GM12878 (cell line): ENCODE measurements around the gene UGGT2. TPM values are rescaled to one million over a fixed set of nuclear protein-coding genes. Genes with fewer than 3 reads are reported as not detected.

Source experiments
- ATAC-seq: fragments of 200-7000 bp; cut with Tn5 transposase; 3 replicates; pipeline ENCODE4 v1.9.1; 2020; ENCODE audit warnings: mild to moderate bottlenecking, moderate library complexity
- BruUV-seq: library from RNA; stranded (reverse); fragments of 400-500 nt; replicated peaks from 2 replicates; lab custom pipeline; 2021; lab: Mats Ljungman, UMichigan
- CTCF ChIA-PET: fragments of 300-600 bp; sonication (Branson Sonifier 250); formaldehyde crosslinking; extraction: SDS; loops from one replicate; lab custom pipeline; 2021; ENCODE audit warnings: inconsistent platforms; lab: Yijun Ruan, JAX
- POLR2A ChIA-PET: fragments of 350-600 bp; formaldehyde crosslinking; extraction: SDS; loops from one replicate; lab custom pipeline; 2021; ENCODE audit warnings: inconsistent platforms; lab: Charles Lee
- RAD21 ChIA-PET: fragments of 300-600 bp; sonication (Branson Sonifier 250); formaldehyde crosslinking; loops from one replicate; lab custom pipeline; 2023; ENCODE audit warnings: antibody characterized with exemption; ENCODE audit not compliant: unreplicated experiment; lab: Charles Lee
- SMC1A ChIA-PET: fragments of 300-600 bp; sonication (Branson Sonifier 250); formaldehyde crosslinking; loops from one replicate; lab custom pipeline; 2023; ENCODE audit not compliant: unreplicated experiment, uncharacterized antibody; lab: Charles Lee
- DNase-seq: peaks from one replicate; pipeline ENCODE4 v3.0.0-alpha.2; 2011; ENCODE audit warnings: low read depth, low spot score
- FAIRE-seq: peaks from 3 replicates; lab custom pipeline; 2011; peaks lifted over from hg19 to GRCh38; lab: Jason Lieb, UNC
- H2AFZ ChIP-seq: 2 replicates; pipeline ENCODE4 v1.6.0; 2011; ENCODE audit warnings: low read depth, low read length, control low read depth; ENCODE audit not compliant: control insufficient read depth
- H3K27ac ChIP-seq: 2 replicates; pipeline ENCODE4 v1.5.1; 2011; ENCODE audit warnings: control low read depth; ENCODE audit not compliant: control insufficient read depth, insufficient read depth
- H3K27me3 ChIP-seq, 2 experiments: replicated peaks in 1 of 2; 2 replicates each; pipeline versions ENCODE4 v1.6.0 to v1.6.1; 2011; ENCODE audit warnings: low read length in 1 of 2; ENCODE audit not compliant: control insufficient read depth in 2 of 2, insufficient read depth in 2 of 2
- H3K36me3 ChIP-seq, 2 experiments: 2 replicates each; pipeline ENCODE4 v1.5.1; 2011; ENCODE audit warnings: low read length in 1 of 2; ENCODE audit not compliant: control insufficient read depth in 2 of 2, insufficient read depth in 2 of 2
- H3K4me1 ChIP-seq: 2 replicates; pipeline ENCODE4 v1.6.1; 2011; ENCODE audit warnings: mild to moderate bottlenecking, low read length, moderate library complexity, mixed read lengths; ENCODE audit not compliant: control insufficient read depth, insufficient read depth
- H3K4me2 ChIP-seq: 2 replicates; pipeline ENCODE4 v1.6.0; 2011; ENCODE audit warnings: control low read depth; ENCODE audit not compliant: control insufficient read depth, insufficient read depth
- H3K4me3 ChIP-seq: fragments of 200-600 bp; sonication (generic); 2 replicates; pipeline ENCODE4 v1.5.1; 2016
- H3K79me2 ChIP-seq: 2 replicates; pipeline ENCODE4 v1.6.0; 2011; ENCODE audit warnings: low read length; ENCODE audit not compliant: control insufficient read depth, insufficient read depth
- H3K9ac ChIP-seq: 2 replicates; pipeline ENCODE4 v1.8.0; 2011; ENCODE audit warnings: low read length, control low read depth, mixed read lengths; ENCODE audit not compliant: control insufficient read depth, insufficient read depth
- H3K9me3 ChIP-seq: replicated peaks from 3 replicates; pipeline ENCODE4 v1.5.1; 2011; ENCODE audit warnings: mild to moderate bottlenecking, low read length; ENCODE audit not compliant: control insufficient read depth, insufficient read depth
- H4K20me1 ChIP-seq: 2 replicates; pipeline ENCODE4 v1.6.0; 2011; ENCODE audit not compliant: control insufficient read depth, insufficient read depth
- NFYB ChIP-seq: IDR thresholded peaks from 2 replicates; pipeline ENCODE4 v1.6.1; 2011; ENCODE audit warnings: low read depth, mild to moderate bottlenecking, low read length, improper control_type of control experiment, moderate library complexity; ENCODE audit not compliant: insufficient read depth
- ZBTB4 ChIP-seq: fragments of 450-650 bp; formaldehyde crosslinking; IDR thresholded peaks from 2 replicates; pipeline ENCODE4 v1.4.0; 2022; ENCODE audit warnings: mild to moderate bottlenecking, moderate library complexity
- WGBS: methylation state at CpG from one replicate; pipeline ENCODE4 v1.1.6; 2016; ENCODE audit warnings: low lambda C conversion rate; ENCODE audit not compliant: insufficient replicate concordance, insufficient coverage; ENCODE audit errors: missing lambda C conversion rate; 5-methylcytosine and 5-hydroxymethylcytosine counted together
- in situ Hi-C: fragments of 300-500 bp; cut with MboI; formaldehyde crosslinking; loops from 9 replicates; pipeline ENCODE4 v1.14.3; 2018; ENCODE audit warnings: mixed read lengths
- intact Hi-C: fragments of 100-400 bp; cut with micrococcal nuclease; formaldehyde crosslinking; loops from one replicate; pipeline ENCODE4 v1.14.2; 2022; ENCODE audit not compliant: unreplicated experiment
- polyA plus RNA-seq, 11 experiments: library from polyadenylated mRNA; depleted of rRNA in 4 of 11; unstranded in 6 of 11; stranded (reverse) in 5 of 11; fragments of >200 nt; fragmentation: Nextera tagmentation in 4 of 11; fragmentation: Illumina TruSeq in 1 of 11; extraction: Ambion mirVana in 4 of 11; extraction: Trizol in 1 of 11; gene quantifications; 1 replicate in 1 of 11; 2 replicates in 10 of 11; pipeline versions ENCODE4 v1.2.1 to v1.2.3, GENCODE V29; 2011 to 2016; ENCODE audit warnings: inconsistent platforms in 2 of 11, missing spikeins in 2 of 11, low read depth in 1 of 11
- total RNA-seq, 4 experiments: library from RNA; depleted of rRNA in 3 of 4; stranded (reverse); fragments of >200 nt in 3 of 4; fragmentation: Illumina TruSeq in 1 of 4; extraction: Trizol in 1 of 4; gene quantifications; 2 replicates each; pipeline versions ENCODE4 v1.2.1 to v1.2.3, GENCODE V29; 2013 to 2021

UGGT2 gene
- total and polyA plus RNA-seq, 10 of the 15 experiments (the other 5 are each of a cell fraction or from before 2014, with no cell fraction given) = 4.9 to 29.0 (median 17.3) TPM

- Histone ChIP-seq H3K79me2 (no peaks in the 10 kb centered on the region), H2AFZ (no peak overlapping the region), H3K27me3 (no peaks in the 10 kb centered on the region), H3K9me3 (no peaks in the 10 kb centered on the region; the same call in 2 of the 3 replicates), H4K20me1 (no peaks in the 10 kb centered on the region), H3K9ac (no peak overlapping the region), H3K4me2 (no peak overlapping the region), H3K4me1 (no peaks in the 10 kb centered on the region), H3K27ac (no peak overlapping the region), H3K4me3 (no peak overlapping the region), H3K36me3 (peaks cover 0 to 8% of the 10 kb centered on the region in 2 experiments; a peak in 3 of 4 replicates)
- CTCF ChIA-PET = interaction anchor here (0.6 to 3.8 kb wide), 5 partner anchors 10 to 801 kb away, joined by 3 to 47 read pairs (median 3); no protein-coding TSS in a partner anchor
- no peak for DNase-seq
- in situ Hi-C loops = no loop called here
- no peak for ATAC-seq
- intact Hi-C loops = no loop called here
- no peak for FAIRE-seq
- POLR2A ChIA-PET = no interaction called here
- SMC1A ChIA-PET = interaction anchor here (3.2 kb wide), 1 partner anchor 799 kb away, joined by 10 read pairs; no protein-coding TSS in a partner anchor
- 79% methylated on average over 3 of the region's 3 CpGs for WGBS
- RAD21 ChIA-PET = no interaction called here
- BruUV-seq = no TSS peak
- TF ChIP-seq NFYB (no peak), ZBTB4 (no peak)
Observed at GRCh38 chr13:96018135-96018534, 35.1 kb downstream of the UGGT2 start.
